Tibial nerve (tissue), 4 donors: Measurements from ENCODE around the gene ARAF. TPM values are rescaled to one million over a fixed set of nuclear protein-coding genes. Genes with fewer than 3 reads are reported as not detected.

Source experiments
- DNase-seq, 2 donors: peaks; one replicate each; pipeline ENCODE4 v3.0.0-alpha.2; 2019; ENCODE audit warnings: low spot score in 2 of 2
- H3K27ac ChIP-seq, 4 donors: fragments of 200-600 bp; sonication (generic) in 3 of 4; one replicate each; pipeline ENCODE4 v1.5.1; 2017 to 2019; ENCODE audit warnings: mild to moderate bottlenecking in 1 of 4
- H3K27me3 ChIP-seq, 2 donors: fragments of 200-600 bp; sonication (generic) in 1 of 2; one replicate each; pipeline versions ENCODE4 v1.5.1 to v1.6.0; 2017 to 2019
- H3K36me3 ChIP-seq, 3 donors: fragments of 200-600 bp; sonication (generic); one replicate each; pipeline ENCODE4 v1.5.1; 2018 to 2019
- H3K4me1 ChIP-seq, 4 donors: fragments of 200-600 bp; sonication (generic) in 3 of 4; one replicate each; pipeline ENCODE4 v1.5.1; 2017 to 2019
- H3K4me3 ChIP-seq, 4 donors: fragments of 200-600 bp; sonication (generic) in 3 of 4; one replicate each; pipeline ENCODE4 v1.5.1; 2017 to 2019; ENCODE audit warnings: mild to moderate bottlenecking in 1 of 4, moderate library complexity in 1 of 4
- H3K9me3 ChIP-seq, 4 donors: fragments of 200-600 bp; sonication (generic) in 3 of 4; one replicate each; pipeline ENCODE4 v1.5.1; 2017 to 2019
- CTCF ChIP-seq, 5 experiments: fragments of 200-600 bp in 3 of 5; fragments of 450-650 bp in 2 of 5; sonication (generic) in 3 of 5; IDR thresholded peaks; one replicate each; pipeline ENCODE4 v1.5.1; 2016 to 2019; ENCODE audit warnings: antibody characterized with exemption in 5 of 5, mild to moderate bottlenecking in 3 of 5, moderate library complexity in 2 of 5
- EP300 ChIP-seq, 2 donors: sonication (generic); formaldehyde crosslinking; IDR thresholded peaks; one replicate each; pipeline ENCODE4 v1.6.1; 2017; ENCODE audit warnings: antibody characterized with exemption in 2 of 2, mild to moderate bottlenecking in 1 of 2
- POLR2A ChIP-seq, 2 donors: fragments of 450-650 bp; IDR thresholded peaks; one replicate each; pipeline ENCODE4 v1.6.1; 2017; ENCODE audit warnings: antibody characterized with exemption in 2 of 2, mild to moderate bottlenecking in 2 of 2, moderate library complexity in 2 of 2
- WGBS, 2 donors: methylation state at CpG; one replicate each; pipeline ENCODE4 v1.1.5; 2018; 5-methylcytosine and 5-hydroxymethylcytosine counted together
- total RNA-seq, 4 donors: library from RNA; depleted of rRNA; stranded (reverse); fragments of >200 nt; gene quantifications; one replicate each; pipeline ENCODE4 v1.1.0, GENCODE V29; 2016

Gene ARAF
- total RNA-seq, 4 donors from 2014 or later = 34.1 to 61.2 (median 40.8) TPM

GRCh38 chrX:47612418-47612817 is 51.4 kb downstream of the ARAF start:
- DNase-seq = no peak
- H3K4me1 ChIP-seq = no peaks in the 10 kb centered on the region
- H3K9me3 ChIP-seq = no peaks in the 10 kb centered on the region
- no peak overlapping the region for H3K27ac ChIP-seq
- H3K27me3 ChIP-seq = no peaks in the 10 kb centered on the region
- no peaks in the 10 kb centered on the region for H3K36me3 ChIP-seq
- H3K4me3 ChIP-seq = no peak overlapping the region
- TF ChIP-seq CTCF (IDR thresholded peaks at IDR 0.05) (no peak), EP300 (IDR thresholded peaks at IDR 0.05) (no peak), POLR2A (IDR thresholded peaks at IDR 0.05) (no peak)

- Histone ChIP-seq H3K4me3 (no peak overlapping the region), H3K36me3 (no peaks in the 10 kb centered on the region), H3K27ac (no peak overlapping the region), H3K9me3 (no peaks in the 10 kb centered on the region), H3K4me1 (no peaks in the 10 kb centered on the region), H3K27me3 (no peaks in the 10 kb centered on the region)
- WGBS, 2 donors = 80 to 86% methylated on average over 7 to 8 of the region's 8 CpGs
- DNase-seq = no peak
- TF ChIP-seq EP300 (IDR thresholded peaks at IDR 0.05) (no peak), CTCF (IDR thresholded peaks at IDR 0.05) (no peak), POLR2A (IDR thresholded peaks at IDR 0.05) (no peak)
Measured at GRCh38 chrX:47613082-47613481, 52.1 kb downstream of the ARAF start.

- TF ChIP-seq CTCF (IDR thresholded peaks at IDR 0.05) = no peak
- TF ChIP-seq POLR2A (IDR thresholded peaks at IDR 0.05) = no peak
- TF ChIP-seq EP300 (IDR thresholded peaks at IDR 0.05) = no peak
- H3K27me3 ChIP-seq = no peaks in the 10 kb centered on the region
- no peak overlapping the region for H3K4me3 ChIP-seq
- no peak overlapping the region for H3K27ac ChIP-seq
- H3K36me3 ChIP-seq = no peaks in the 10 kb centered on the region
- DNase-seq = no peak
- H3K9me3 ChIP-seq = no peaks in the 10 kb centered on the region
- 65 to 76% methylated on average over 5 of the region's 5 CpGs for WGBS, 2 donors
- peaks cover 0 to 2% (median 0%) of the 10 kb centered on the region in 4 donors for H3K4me1 ChIP-seq
Measured at GRCh38 chrX:47614618-47615017, 53.6 kb downstream of the ARAF start.

GRCh38 chrX:47618923-47619485 is 58.0 kb downstream of the ARAF start:
- Histone ChIP-seq H3K36me3 (no peaks in the 10 kb centered on the region), H3K4me3 (peak overlapping the region in 1 of 4 donors; percentile 44)
- no peak for TF ChIP-seq CTCF (IDR thresholded peaks at IDR 0.05)
- TF ChIP-seq EP300 (IDR thresholded peaks at IDR 0.05) = no peak
- no peak for TF ChIP-seq POLR2A (IDR thresholded peaks at IDR 0.05)

GRCh38 chrX:47619486-47620302 is 58.7 kb downstream of the ARAF start, which contains the start of gene SYN1:
TSS of gene SYN1 (minus strand) at chrX:47619857. CDS start at chrX:47619728, 129 bp downstream.
- H3K9me3 ChIP-seq = no peaks in the 10 kb centered on the region
- peak within 1 kb of the TSS in 2 of 4 donors; percentile 18 to 44 for H3K4me3 ChIP-seq
- H3K27me3 ChIP-seq = peaks cover 0 to 10% of the 10 kb centered on the region in 2 donors
- peaks cover 0 to 2% (median 0%) of the 10 kb centered on the region in 4 donors for H3K4me1 ChIP-seq
- WGBS, 2 donors = 3 to 47% methylated on average over 6 to 67 of the region's 88 CpGs
- peak; percentile 44 to 51 for DNase-seq
- peak within 1 kb of the TSS in 1 of 4 donors; percentile 33 for H3K27ac ChIP-seq
- no peaks in the 10 kb centered on the region for H3K36me3 ChIP-seq
- peak in 1 of 2 donors; percentile 56 for TF ChIP-seq EP300 (IDR thresholded peaks at IDR 0.05)
- TF ChIP-seq CTCF (IDR thresholded peaks at IDR 0.05) = peak in 3 of 5 experiments; percentile 38 to 61 (median 42)
- TF ChIP-seq POLR2A (IDR thresholded peaks at IDR 0.05) = no peak

More at GRCh38 chrX:47618923-47619485, 58.0 kb downstream of the ARAF start:
- WGBS, 2 donors = 47 to 65% methylated on average over 8 to 32 of the region's 32 CpGs
- H3K27me3 ChIP-seq = peaks cover 0 to 10% of the 10 kb centered on the region in 2 donors
- H3K27ac ChIP-seq = no peak overlapping the region
- peaks cover 0 to 2% (median 0%) of the 10 kb centered on the region in 4 donors for H3K4me1 ChIP-seq
- no peak for DNase-seq
- no peaks in the 10 kb centered on the region for H3K9me3 ChIP-seq
